Lower leg skin (tissue), 3 donors: ENCODE measurements around the gene TTC4.

Source experiments
- POLR2A ChIP-seq, 2 donors: fragments of 450-650 bp; IDR thresholded peaks; one replicate each; pipeline ENCODE4 v1.6.1; 2016 to 2017; ENCODE audit warnings: antibody characterized with exemption in 2 of 2, mild to moderate bottlenecking in 1 of 2, moderate library complexity in 1 of 2
- TF ChIP-seq, protein P1 (sequence below), 3 donors: fragments of 450-650 bp; IDR thresholded peaks; one replicate each; pipeline ENCODE4 v1.5.1; 2016; ENCODE audit warnings: antibody characterized with exemption in 3 of 3, mild to moderate bottlenecking in 3 of 3, moderate library complexity in 2 of 3

DNA sequence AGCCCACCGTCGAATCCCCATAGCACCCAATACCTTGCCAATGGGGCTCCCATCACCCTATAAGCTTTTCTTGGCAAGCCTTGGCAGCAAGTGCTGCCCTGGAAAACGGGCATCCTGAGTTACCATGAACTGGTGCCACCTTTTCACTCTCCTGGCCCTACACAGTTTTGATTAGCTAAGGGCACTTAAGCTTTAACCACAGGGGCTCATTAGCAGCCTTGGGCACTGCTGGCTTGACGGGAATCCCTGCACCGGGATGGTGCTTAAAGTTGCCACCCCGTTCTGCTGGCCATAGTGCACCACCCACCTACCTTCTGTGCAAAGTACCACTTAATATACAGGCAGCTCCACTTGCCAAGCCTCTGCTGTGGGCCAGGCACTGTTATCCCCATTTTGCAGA is 34.9 kb downstream of the TTC4 start:
- TF ChIP-seq POLR2A (IDR thresholded peaks at IDR 0.05): no peak
- TF ChIP-seq, protein P1, sequence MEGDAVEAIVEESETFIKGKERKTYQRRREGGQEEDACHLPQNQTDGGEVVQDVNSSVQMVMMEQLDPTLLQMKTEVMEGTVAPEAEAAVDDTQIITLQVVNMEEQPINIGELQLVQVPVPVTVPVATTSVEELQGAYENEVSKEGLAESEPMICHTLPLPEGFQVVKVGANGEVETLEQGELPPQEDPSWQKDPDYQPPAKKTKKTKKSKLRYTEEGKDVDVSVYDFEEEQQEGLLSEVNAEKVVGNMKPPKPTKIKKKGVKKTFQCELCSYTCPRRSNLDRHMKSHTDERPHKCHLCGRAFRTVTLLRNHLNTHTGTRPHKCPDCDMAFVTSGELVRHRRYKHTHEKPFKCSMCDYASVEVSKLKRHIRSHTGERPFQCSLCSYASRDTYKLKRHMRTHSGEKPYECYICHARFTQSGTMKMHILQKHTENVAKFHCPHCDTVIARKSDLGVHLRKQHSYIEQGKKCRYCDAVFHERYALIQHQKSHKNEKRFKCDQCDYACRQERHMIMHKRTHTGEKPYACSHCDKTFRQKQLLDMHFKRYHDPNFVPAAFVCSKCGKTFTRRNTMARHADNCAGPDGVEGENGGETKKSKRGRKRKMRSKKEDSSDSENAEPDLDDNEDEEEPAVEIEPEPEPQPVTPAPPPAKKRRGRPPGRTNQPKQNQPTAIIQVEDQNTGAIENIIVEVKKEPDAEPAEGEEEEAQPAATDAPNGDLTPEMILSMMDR (IDR thresholded peaks at IDR 0.05): no peak
